ENCODE measurements around the gene MCRIP2.

The MCRIP2 gene

DNA sequence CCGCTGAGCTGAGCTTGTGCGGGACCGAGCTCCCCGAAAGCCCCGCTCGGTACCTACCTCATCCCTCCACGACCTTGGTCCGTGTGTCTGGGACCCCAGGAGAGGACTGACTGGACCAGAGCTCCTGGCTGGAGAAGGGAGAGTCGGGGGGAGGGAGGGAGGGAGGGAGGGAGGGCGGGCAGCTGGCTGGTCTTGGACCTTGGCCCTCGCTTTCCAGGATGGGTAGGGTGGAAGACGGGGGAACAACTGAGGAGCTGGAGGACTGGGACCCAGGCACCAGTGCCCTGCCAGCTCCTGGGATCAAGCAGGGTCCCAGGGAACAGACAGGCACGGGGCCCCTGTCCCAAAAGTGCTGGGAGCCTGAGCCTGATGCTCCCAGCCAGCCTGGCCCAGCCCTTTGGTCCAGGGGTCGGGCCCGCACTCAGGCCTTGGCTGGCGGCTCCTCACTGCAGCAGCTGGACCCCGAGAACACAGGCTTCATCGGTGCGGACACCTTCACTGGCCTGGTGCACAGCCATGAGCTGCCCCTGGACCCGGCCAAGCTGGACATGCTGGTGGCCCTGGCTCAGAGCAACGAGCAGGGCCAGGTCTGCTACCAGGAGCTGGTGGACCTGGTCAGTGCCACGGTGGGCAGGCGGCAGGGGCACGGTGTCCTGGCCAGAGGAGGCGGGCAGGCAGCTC lies 34.4 kb downstream of the MCRIP2 start:
- TF ChIP-seq CTCF (IDR thresholded peaks at IDR 0.05; ENCODE audit: control extremely low read depth, extremely low read depth, low read depth, missing control alignments) = no peak
- DNase-seq (ENCODE audit: extremely low spot score) = no peak
- ChIA-PET POLR2A (no interaction called here), CTCF (interaction anchor here (1.0 to 1.6 kb wide), 5 partner anchors 8 to 28 kb away, joined by 3 to 5 read pairs (median 4); partner anchors contain the start of gene JMJD8)

DNA sequence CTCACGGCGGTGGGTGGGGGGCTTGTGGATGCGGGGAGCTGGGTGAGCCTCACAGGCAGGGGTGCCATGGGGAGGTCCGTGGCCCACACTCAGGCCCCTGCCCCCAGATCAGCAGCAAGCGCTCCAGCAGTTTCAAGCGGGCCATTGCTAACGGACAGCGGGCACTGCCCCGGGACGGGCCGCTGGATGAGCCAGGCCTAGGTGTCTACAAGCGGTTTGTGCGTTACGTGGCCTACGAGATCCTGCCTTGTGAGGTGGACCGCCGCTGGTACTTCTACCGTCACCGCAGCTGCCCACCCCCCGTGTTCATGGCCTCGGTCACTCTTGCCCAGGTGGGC lies 34.9 kb downstream of the MCRIP2 start:
- no peak for DNase-seq (ENCODE audit: extremely low spot score)
- POLR2A ChIA-PET = no interaction called here
- no peak for TF ChIP-seq CTCF (IDR thresholded peaks at IDR 0.05; ENCODE audit: control extremely low read depth, extremely low read depth, low read depth, missing control alignments)
- CTCF ChIA-PET = interaction anchor here (1.3 to 1.4 kb wide), 2 partner anchors 9 to 28 kb away, joined by 3 to 4 read pairs; no protein-coding TSS in a partner anchor

DNA sequence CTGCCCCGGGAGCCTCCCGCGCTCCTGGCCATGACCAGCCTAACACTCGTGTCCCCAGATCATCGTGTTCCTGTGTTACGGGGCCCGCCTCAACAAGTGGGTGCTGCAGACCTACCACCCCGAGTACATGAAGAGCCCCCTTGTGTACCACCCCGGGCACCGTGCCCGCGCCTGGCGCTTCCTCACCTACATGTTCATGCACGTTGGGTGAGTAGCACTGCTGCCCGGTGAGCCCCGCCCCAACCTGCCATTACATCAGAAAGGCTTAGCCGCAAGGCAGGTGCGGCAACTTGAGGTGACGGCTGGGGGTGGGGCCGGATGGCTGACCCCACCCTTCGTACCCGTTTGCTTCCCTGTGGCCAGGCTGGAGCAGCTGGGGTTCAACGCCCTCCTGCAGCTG lies 35.3 kb downstream of the MCRIP2 start:
- CTCF ChIA-PET = interaction anchor here (0.7 to 1.4 kb wide), 3 partner anchors 10 to 29 kb away, joined by 3 to 4 read pairs (median 3); partner anchors contain the start of gene WDR90
- TF ChIP-seq CTCF (IDR thresholded peaks at IDR 0.05; ENCODE audit: control extremely low read depth, extremely low read depth, low read depth, missing control alignments) = no peak
- DNase-seq (ENCODE audit: extremely low spot score) = no peak
- POLR2A ChIA-PET = no interaction called here

- POLR2A ChIA-PET = no interaction called here
- TF ChIP-seq CTCF (IDR thresholded peaks at IDR 0.05; ENCODE audit: control extremely low read depth, extremely low read depth, low read depth, missing control alignments) = no peak
- no peak for DNase-seq (ENCODE audit: extremely low spot score)
- CTCF ChIA-PET = interaction anchor here (0.7 to 4.6 kb wide), 3 partner anchors 10 to 44 kb away, joined by 3 to 28 read pairs (median 3); partner anchors contain the start of genes ANTKMT, RHOT2 and WDR90
Observed at GRCh38 chr16:677316-678190, 35.9 kb downstream of the MCRIP2 start.

DNA sequence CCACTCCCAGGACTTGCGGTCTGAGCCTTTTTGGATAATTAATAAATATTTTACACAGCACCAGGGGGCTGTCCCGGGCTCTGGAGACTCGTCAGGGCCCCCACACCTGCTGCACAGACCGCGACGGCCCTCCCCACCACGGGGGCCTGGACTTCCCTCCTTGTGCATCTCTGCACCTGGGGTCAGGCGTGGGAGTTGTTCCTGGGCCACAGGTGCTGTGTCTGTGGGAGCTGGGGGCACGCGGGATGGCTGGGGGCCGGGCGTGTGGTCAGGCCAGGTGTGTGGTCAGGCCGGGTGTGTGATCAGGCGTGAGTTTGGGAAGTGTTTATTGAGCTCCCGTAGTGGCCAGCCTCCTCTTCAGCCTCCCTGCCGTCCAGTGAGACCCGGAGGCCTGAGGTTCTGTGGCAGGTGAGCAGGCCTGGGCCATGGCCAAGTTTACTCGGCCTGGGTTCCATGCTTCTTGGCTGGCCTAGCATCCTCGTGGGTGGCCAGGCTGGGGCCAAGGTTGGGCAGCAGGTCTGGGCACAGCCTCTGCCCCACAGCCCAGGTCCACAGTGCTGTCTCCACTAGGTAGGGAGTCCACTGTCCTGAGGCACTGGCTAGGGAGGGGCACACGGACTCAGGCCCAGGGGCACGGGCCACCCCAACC lies 36.7 kb downstream of the MCRIP2 start:
- no peak for TF ChIP-seq CTCF (IDR thresholded peaks at IDR 0.05; ENCODE audit: control extremely low read depth, extremely low read depth, low read depth, missing control alignments)
- ChIA-PET CTCF (interaction anchor here (1.2 to 4.6 kb wide), 2 partner anchors 10 to 43 kb away, joined by 3 to 28 read pairs; partner anchors contain the start of genes ANTKMT and RHOT2), POLR2A (no interaction called here)
- no peak for DNase-seq (ENCODE audit: extremely low spot score)
